GM12891 (cell line): ENCODE results near the gene FBXW11.

ENCODE experiments used
- DNase-seq: peaks from one replicate; pipeline ENCODE4 v3.0.0; 2011; ENCODE audit warnings: low spot score; ENCODE audit not compliant: insufficient read length
- FAIRE-seq: peaks from 2 replicates; lab custom pipeline; 2011; peaks lifted over from hg19 to GRCh38; lab: Jason Lieb, UNC
- PAX5 ChIP-seq: IDR thresholded peaks from 2 replicates; pipeline ENCODE4 v1.6.1; 2011; ENCODE audit warnings: low read length, moderate library complexity, mild to moderate bottlenecking; ENCODE audit not compliant: insufficient read depth, severe bottlenecking
- POLR2A ChIP-seq: IDR thresholded peaks from 2 replicates; pipeline ENCODE4 v1.6.1; 2011; ENCODE audit warnings: low read depth, low read length, control low read depth
- POLR2AphosphoS5 ChIP-seq: IDR thresholded peaks from 2 replicates; pipeline ENCODE4 v1.6.1; 2011; ENCODE audit warnings: low read depth, low read length, control low read depth
- POU2F2 ChIP-seq: IDR thresholded peaks from 2 replicates; pipeline ENCODE4 v1.6.1; 2011; ENCODE audit warnings: low read depth, mild to moderate bottlenecking, control low read depth, low read length, moderate library complexity
- SPI1 ChIP-seq: IDR thresholded peaks from 2 replicates; pipeline ENCODE4 v1.6.1; 2011; ENCODE audit warnings: low read depth, low read length, control low read depth
- TAF1 ChIP-seq: IDR thresholded peaks from 2 replicates; pipeline ENCODE4 v1.6.1; 2011; ENCODE audit warnings: low read depth, low read length, control low read depth

Gene FBXW11

GRCh38 chr5:171970826-171971225 is 35.6 kb downstream of the FBXW11 start:
- DNase-seq (no peak), FAIRE-seq (no peak)
- no peak for TF ChIP-seq POLR2A
- no peak for TF ChIP-seq PAX5
- no peak for TF ChIP-seq POLR2AphosphoS5
- no peak for TF ChIP-seq TAF1
- no peak for TF ChIP-seq POU2F2
- no peak for TF ChIP-seq SPI1

DNA sequence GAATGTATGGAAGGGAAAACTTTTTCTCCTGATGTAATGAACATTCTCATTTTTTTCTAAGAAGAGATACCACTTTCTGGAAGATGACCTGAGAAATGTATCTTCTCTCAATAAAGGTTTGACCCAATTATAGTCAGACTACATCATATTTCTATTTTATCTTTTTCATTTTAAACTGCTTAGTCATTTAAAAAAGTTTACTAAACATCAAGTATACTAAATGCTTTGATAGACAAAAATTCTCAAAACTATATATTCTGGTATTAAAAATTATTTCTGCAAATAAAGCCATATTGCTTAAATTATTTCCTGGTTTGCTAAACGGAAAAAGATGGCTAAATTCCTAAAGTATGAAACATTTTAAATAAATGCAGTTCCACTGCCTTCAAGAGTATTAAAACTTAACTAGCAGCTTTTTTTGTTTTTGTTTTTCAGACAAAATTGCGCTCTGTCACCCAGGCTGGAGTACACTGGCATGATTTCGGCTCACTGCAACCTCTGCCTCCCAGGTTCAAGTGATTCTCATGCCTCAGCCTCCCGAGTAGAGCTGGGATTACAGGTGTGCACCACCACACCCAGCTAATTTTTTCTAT is 37.1 kb downstream of the FBXW11 start:
- FAIRE-seq: no peak
- DNase-seq: no peak

GRCh38 chr5:171968531-171968930 is 37.9 kb downstream of the FBXW11 start:
- DNase-seq (no peak), FAIRE-seq (no peak)
- TF ChIP-seq POLR2AphosphoS5 (no peak), SPI1 (peak; percentile 63; the same call in 1 of the 2 replicates)

More for the DNA sequence above, 37.1 kb downstream of the FBXW11 start:
- TF ChIP-seq POU2F2 (no peak), TAF1 (no peak), PAX5 (no peak), POLR2A (no peak), POLR2AphosphoS5 (no peak)

- FAIRE-seq: no peak
- DNase-seq: no peak
- TF ChIP-seq TAF1 (no peak), PAX5 (no peak), SPI1 (no peak), POLR2A (no peak), POLR2AphosphoS5 (no peak), POU2F2 (no peak)
Observed at GRCh38 chr5:171966964-171967363, 39.5 kb downstream of the FBXW11 start.

- no peak for TF ChIP-seq POLR2AphosphoS5
- no peak for TF ChIP-seq POLR2A
- TF ChIP-seq POU2F2: no peak
- TF ChIP-seq PAX5: no peak
- DNase-seq (no peak), FAIRE-seq (peak; percentile 83)
Observed at GRCh38 chr5:171966270-171966669, 40.2 kb downstream of the FBXW11 start.

DNA sequence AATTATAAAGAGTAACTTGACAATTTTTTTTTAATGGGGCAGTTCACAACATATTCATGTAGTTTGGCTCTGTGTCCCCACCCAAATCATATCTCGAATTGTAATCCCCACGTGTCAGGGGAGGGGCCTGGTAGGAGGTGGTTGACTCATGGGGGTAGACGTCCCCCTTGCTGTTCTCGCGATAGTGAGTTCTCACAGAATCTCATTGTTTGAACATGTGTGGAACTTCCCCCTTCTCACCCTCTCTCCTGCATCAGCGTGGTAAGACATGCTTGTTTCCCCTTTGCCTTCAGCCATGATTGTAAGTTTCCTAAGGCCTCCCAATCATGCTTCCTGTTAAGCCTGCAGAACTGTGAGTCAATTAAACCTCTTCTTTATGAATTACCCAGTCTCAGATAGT is 40.7 kb downstream of the FBXW11 start:
- FAIRE-seq (peak; percentile 82), DNase-seq (no peak)
- TF ChIP-seq TAF1: no peak
- no peak for TF ChIP-seq POU2F2
- TF ChIP-seq SPI1: no peak
- no peak for TF ChIP-seq POLR2A
- no peak for TF ChIP-seq POLR2AphosphoS5
- TF ChIP-seq PAX5: no peak

DNA sequence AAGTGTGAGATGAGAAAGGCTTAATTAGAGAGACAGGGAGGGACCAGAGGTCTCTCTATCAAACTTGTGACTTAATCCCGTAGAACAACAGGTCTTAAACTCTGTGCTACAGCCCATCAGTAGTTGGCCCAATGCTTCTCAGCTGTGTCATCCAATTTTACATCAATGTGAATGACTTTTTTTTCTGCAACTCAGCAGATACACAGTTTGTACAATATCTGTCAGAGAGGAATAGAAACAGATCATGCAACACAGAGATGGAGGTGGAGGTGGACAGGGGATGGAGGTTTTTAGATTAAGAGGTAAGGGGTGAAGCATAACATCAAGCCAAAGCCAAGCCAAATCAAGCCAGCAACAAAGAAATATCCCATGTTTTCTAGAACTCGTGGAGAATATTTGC is 43.0 kb downstream of the FBXW11 start:
- TF ChIP-seq POLR2AphosphoS5 (no peak), PAX5 (no peak), POLR2A (no peak), TAF1 (no peak), SPI1 (no peak), POU2F2 (no peak)
- no peak for FAIRE-seq
- DNase-seq: no peak

DNA sequence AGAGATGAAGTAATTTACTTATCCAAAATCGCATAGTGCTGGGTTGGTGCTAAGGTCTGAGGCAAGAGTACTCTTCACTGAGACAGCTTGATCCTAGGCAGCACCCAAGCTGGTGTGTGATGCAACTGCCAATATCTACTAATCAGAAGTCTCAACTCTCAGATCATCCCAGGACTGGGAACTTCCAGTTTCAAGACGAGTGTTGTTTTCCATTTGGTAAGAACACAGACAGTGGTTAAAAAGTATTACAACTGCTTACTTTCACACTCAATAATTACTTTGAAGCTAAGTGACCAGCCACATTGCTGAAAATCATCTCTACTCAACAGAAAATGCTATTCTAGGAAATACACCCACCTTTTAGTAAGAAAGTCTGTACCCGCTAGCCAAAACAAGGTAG is 45.3 kb downstream of the FBXW11 start:
- FAIRE-seq: peak; percentile 87
- TF ChIP-seq SPI1 (no peak), TAF1 (no peak), POU2F2 (no peak), PAX5 (no peak), POLR2A (no peak), POLR2AphosphoS5 (no peak)
- DNase-seq: no peak

GRCh38 chr5:171957591-171958251 is 48.7 kb downstream of the FBXW11 start:
- DNase-seq (no peak), FAIRE-seq (peak; percentile 31)
- peak; percentile 70 for TF ChIP-seq SPI1
- TF ChIP-seq POU2F2: no peak

- no peak for FAIRE-seq
- no peak for DNase-seq
- TF ChIP-seq SPI1 (no peak), PAX5 (no peak), POLR2A (no peak), TAF1 (no peak), POU2F2 (no peak), POLR2AphosphoS5 (no peak)
Observed at GRCh38 chr5:171956887-171957495, 49.4 kb downstream of the FBXW11 start.
